Activated CD4-positive, alpha-beta memory T cell treated with anti-CD3 and anti-CD28 coated beads, Interleukin-2, amount 10 ng/mL, durations not matched to agents 7 days and 5 days (primary cell): ENCODE data around the gene ATF2. TPM values are rescaled to one million over a fixed set of nuclear protein-coding genes. Genes with fewer than 3 reads are reported as not detected.
"Not testable (repeated sequence)": the region's sequence is repeated elsewhere in the genome, so short reads cannot be mapped to it uniquely, and the experiment has no call there.

ENCODE experiments used
- CTCF ChIA-PET: fragments of 350-600 bp; sonication (Branson Sonifier 250); formaldehyde crosslinking; loops from one replicate; lab custom pipeline; 2021; ENCODE audit warnings: antibody characterized with exemption, inconsistent platforms; lab: Charles Lee
- POLR2A ChIA-PET: fragments of 350-600 bp; sonication (Branson Sonifier 250); formaldehyde crosslinking; loops from one replicate; lab custom pipeline; 2021; ENCODE audit warnings: antibody characterized with exemption; lab: Charles Lee
- DNase-seq: peaks from one replicate; pipeline ENCODE4 v3.0.0-alpha.2; 2020
- H3K27ac Mint-ChIP-seq: one replicate; pipeline ENCODE4 v1.8.0; 2021; ENCODE audit warnings: mild to moderate bottlenecking, mixed read lengths
- H3K27me3 Mint-ChIP-seq: one replicate; pipeline ENCODE4 v1.8.0; 2021; ENCODE audit warnings: mixed read lengths
- H3K36me3 Mint-ChIP-seq: one replicate; pipeline ENCODE4 v1.8.0; 2021; ENCODE audit warnings: low read depth, mixed read lengths
- H3K4me1 Mint-ChIP-seq: one replicate; pipeline ENCODE4 v1.8.0; 2021; ENCODE audit warnings: mixed read lengths
- H3K4me3 Mint-ChIP-seq: one replicate; pipeline ENCODE4 v1.8.0; 2021; ENCODE audit warnings: mild to moderate bottlenecking, mixed read lengths
- H3K9me3 Mint-ChIP-seq: one replicate; pipeline ENCODE4 v1.8.0; 2021; ENCODE audit warnings: mixed read lengths
- total RNA-seq, 2 experiments: library from RNA; stranded (reverse); gene quantifications; one replicate each; pipeline ENCODE4 v1.2.3, GENCODE V29; 2021

The ATF2 gene
- total RNA-seq, 2 experiments from 2014 or later, result 61.4 to 63.6 TPM

GRCh38 chr2:175131252-175131651 is 36.8 kb downstream of the ATF2 start:
- Mint-ChIP-seq H3K4me3 (no peak overlapping the region), H3K27ac (no peak overlapping the region), H3K4me1 (peaks cover 3% of the 10 kb centered on the region), H3K36me3 (peaks cover 49% of the 10 kb centered on the region), H3K27me3 (no peaks in the 10 kb centered on the region), H3K9me3 (no peaks in the 10 kb centered on the region)
- POLR2A ChIA-PET, result no interaction called here
- CTCF ChIA-PET, result interaction anchor here (0.9 kb wide), 1 partner anchor 29 kb away, joined by 3 read pairs; no protein-coding TSS in a partner anchor
- no peak for DNase-seq

GRCh38 chr2:175126661-175127060 is 41.3 kb downstream of the ATF2 start:
- no peak for DNase-seq
- Mint-ChIP-seq H3K36me3 (peaks cover 36% of the 10 kb centered on the region), H3K9me3 (no peaks in the 10 kb centered on the region), H3K4me3 (no peak overlapping the region), H3K27ac (no peak overlapping the region), H3K27me3 (no peaks in the 10 kb centered on the region), H3K4me1 (peaks cover 2% of the 10 kb centered on the region)
- CTCF ChIA-PET, result interaction anchor here (0.5 kb wide), 1 partner anchor 23 kb away, joined by 5 read pairs; no protein-coding TSS in a partner anchor
- POLR2A ChIA-PET, result no interaction called here

- DNase-seq, result no peak
- no peak overlapping the region for H3K27ac Mint-ChIP-seq
- ChIA-PET CTCF (no interaction called here), POLR2A (no interaction called here)
- H3K9me3 Mint-ChIP-seq, result no peaks in the 10 kb centered on the region
- no peak overlapping the region for H3K4me3 Mint-ChIP-seq
- peaks cover 2% of the 10 kb centered on the region for H3K4me1 Mint-ChIP-seq
- peaks cover 22% of the 10 kb centered on the region for H3K36me3 Mint-ChIP-seq
- no peaks in the 10 kb centered on the region for H3K27me3 Mint-ChIP-seq
These were observed 44.7 kb downstream of the ATF2 start for GRCh38 chr2:175123254-175123653.

GRCh38 chr2:175111200-175111657 is 56.8 kb downstream of the ATF2 start:
- Mint-ChIP-seq H3K27ac (no peak overlapping the region), H3K36me3 (peaks cover 48% of the 10 kb centered on the region), H3K4me1 (peaks cover 4% of the 10 kb centered on the region), H3K4me3 (no peak overlapping the region), H3K9me3 (no peaks in the 10 kb centered on the region), H3K27me3 (no peaks in the 10 kb centered on the region)
- ChIA-PET CTCF (interaction anchor here (0.8 to 2.4 kb wide), 2 partner anchors 93 to 174 kb away, joined by 3 to 6 read pairs; no protein-coding TSS in a partner anchor), POLR2A (no interaction called here)
- DNase-seq, result no peak

- CTCF ChIA-PET, H3K4me3 Mint-ChIP-seq, H3K9me3 Mint-ChIP-seq: not testable (repeated sequence)
These were observed 59.9 kb downstream of the ATF2 start for GRCh38 chr2:175108091-175108490.

GRCh38 chr2:175107146-175107545 is 60.9 kb downstream of the ATF2 start:
- Mint-ChIP-seq H3K27ac (no peak overlapping the region), H3K36me3 (peaks cover 41% of the 10 kb centered on the region), H3K9me3 (no peaks in the 10 kb centered on the region), H3K4me1 (peaks cover 4% of the 10 kb centered on the region), H3K4me3 (no peak overlapping the region), H3K27me3 (no peaks in the 10 kb centered on the region)
- POLR2A ChIA-PET, result no interaction called here
- CTCF ChIA-PET, result no interaction called here
- no peak for DNase-seq

More at GRCh38 chr2:175108091-175108490, 59.9 kb downstream of the ATF2 start:
- H3K4me1 Mint-ChIP-seq, H3K27me3 Mint-ChIP-seq, DNase-seq, H3K27ac Mint-ChIP-seq, POLR2A ChIA-PET: not testable (repeated sequence)
- peaks cover 40% of the 10 kb centered on the region for H3K36me3 Mint-ChIP-seq

- H3K9me3 Mint-ChIP-seq, result no peaks in the 10 kb centered on the region
- DNase-seq, result no peak
- ChIA-PET CTCF (interaction anchor here (0.5 to 1.7 kb wide), 2 partner anchors 9 to 28 kb away, joined by 3 to 6 read pairs; no protein-coding TSS in a partner anchor), POLR2A (no interaction called here)
- no peak overlapping the region for H3K27ac Mint-ChIP-seq
- H3K4me3 Mint-ChIP-seq, result no peak overlapping the region
- H3K27me3 Mint-ChIP-seq, result no peaks in the 10 kb centered on the region
- H3K36me3 Mint-ChIP-seq, result peaks cover 34% of the 10 kb centered on the region
- no peaks in the 10 kb centered on the region for H3K4me1 Mint-ChIP-seq
These were observed 64.8 kb downstream of the ATF2 start for GRCh38 chr2:175103191-175103590.

GRCh38 chr2:175101514-175101913 is 66.5 kb downstream of the ATF2 start:
- CTCF ChIA-PET, result interaction anchor here (1.7 kb wide), 1 partner anchor 30 kb away, joined by 3 read pairs; no protein-coding TSS in a partner anchor
- POLR2A ChIA-PET, result no interaction called here
- no peak overlapping the region for H3K4me3 Mint-ChIP-seq
- H3K27me3 Mint-ChIP-seq, result no peaks in the 10 kb centered on the region
- no peaks in the 10 kb centered on the region for H3K9me3 Mint-ChIP-seq
- DNase-seq, result no peak
- peaks cover 29% of the 10 kb centered on the region for H3K36me3 Mint-ChIP-seq
- no peak overlapping the region for H3K27ac Mint-ChIP-seq
- H3K4me1 Mint-ChIP-seq, result no peaks in the 10 kb centered on the region

GRCh38 chr2:175097297-175097696 is 70.7 kb downstream of the ATF2 start:
- H3K9me3 Mint-ChIP-seq, result no peaks in the 10 kb centered on the region
- no peak for DNase-seq
- ChIA-PET POLR2A (no interaction called here), CTCF (no interaction called here)
- H3K27ac Mint-ChIP-seq, result no peak overlapping the region
- H3K4me3 Mint-ChIP-seq, result no peak overlapping the region
- peaks cover 33% of the 10 kb centered on the region for H3K36me3 Mint-ChIP-seq
- no peaks in the 10 kb centered on the region for H3K27me3 Mint-ChIP-seq
- H3K4me1 Mint-ChIP-seq, result no peaks in the 10 kb centered on the region

- H3K27ac Mint-ChIP-seq, H3K4me1 Mint-ChIP-seq, H3K27me3 Mint-ChIP-seq, H3K4me3 Mint-ChIP-seq, H3K9me3 Mint-ChIP-seq, POLR2A ChIA-PET, CTCF ChIA-PET, DNase-seq: not testable (repeated sequence)
- H3K36me3 Mint-ChIP-seq, result peaks cover 44% of the 10 kb centered on the region
These were observed 83.9 kb downstream of the ATF2 start for GRCh38 chr2:175084117-175084516.

GRCh38 chr2:175080479-175080878 is 87.5 kb downstream of the ATF2 start:
- no peak for DNase-seq
- Mint-ChIP-seq H3K27me3 (no peaks in the 10 kb centered on the region), H3K36me3 (peaks cover 54% of the 10 kb centered on the region), H3K4me3 (no peak overlapping the region), H3K27ac (no peak overlapping the region), H3K9me3 (peaks cover 3% of the 10 kb centered on the region), H3K4me1 (peaks cover 1% of the 10 kb centered on the region)
- ChIA-PET POLR2A (interaction anchor here (1.2 kb wide), 1 partner anchor 13 kb away, joined by 3 read pairs; no protein-coding TSS in a partner anchor), CTCF (no interaction called here)

GRCh38 chr2:175076272-175076671 is 91.7 kb downstream of the ATF2 start:
- Mint-ChIP-seq H3K27ac (no peak overlapping the region), H3K27me3 (no peaks in the 10 kb centered on the region), H3K9me3 (no peaks in the 10 kb centered on the region), H3K4me3 (no peak overlapping the region), H3K36me3 (peaks cover 49% of the 10 kb centered on the region), H3K4me1 (no peaks in the 10 kb centered on the region)
- POLR2A ChIA-PET, result interaction anchor here (0.6 kb wide), 1 partner anchor 11 kb away, joined by 3 read pairs; no protein-coding TSS in a partner anchor
- CTCF ChIA-PET, result interaction anchor here (1.5 kb wide), 1 partner anchor 33 kb away, joined by 3 read pairs; no protein-coding TSS in a partner anchor
- no peak for DNase-seq

GRCh38 chr2:175074478-175074877 is 93.5 kb downstream of the ATF2 start:
- CTCF ChIA-PET, result no interaction called here
- Mint-ChIP-seq H3K27ac (no peak overlapping the region), H3K4me3 (no peak overlapping the region), H3K9me3 (no peaks in the 10 kb centered on the region), H3K36me3 (peaks cover 46% of the 10 kb centered on the region), H3K4me1 (no peaks in the 10 kb centered on the region), H3K27me3 (no peaks in the 10 kb centered on the region)
- POLR2A ChIA-PET, result no interaction called here
- DNase-seq, result no peak

- H3K36me3 Mint-ChIP-seq, result peaks cover 53% of the 10 kb centered on the region
- no peaks in the 10 kb centered on the region for H3K4me1 Mint-ChIP-seq
- DNase-seq, result no peak
These were observed 99.5 kb downstream of the ATF2 start for GRCh38 chr2:175068534-175068933.

More at GRCh38 chr2:175068534-175068933, 99.5 kb downstream of the ATF2 start:
- H3K27me3 Mint-ChIP-seq, result no peaks in the 10 kb centered on the region
- H3K27ac Mint-ChIP-seq, result no peak overlapping the region
- ChIA-PET POLR2A (no interaction called here), CTCF (no interaction called here)
- no peak overlapping the region for H3K4me3 Mint-ChIP-seq
- H3K9me3 Mint-ChIP-seq, result no peaks in the 10 kb centered on the region
